Measurements from ENCODE around the gene CRTAC1. TPM values are rescaled to one million over a fixed set of nuclear protein-coding genes. Genes with fewer than 3 reads are reported as not detected.

The CRTAC1 gene
- total and polyA plus RNA-seq, 4 donors: 2.9 to 53.1 (median 13.5) TPM

DNA sequence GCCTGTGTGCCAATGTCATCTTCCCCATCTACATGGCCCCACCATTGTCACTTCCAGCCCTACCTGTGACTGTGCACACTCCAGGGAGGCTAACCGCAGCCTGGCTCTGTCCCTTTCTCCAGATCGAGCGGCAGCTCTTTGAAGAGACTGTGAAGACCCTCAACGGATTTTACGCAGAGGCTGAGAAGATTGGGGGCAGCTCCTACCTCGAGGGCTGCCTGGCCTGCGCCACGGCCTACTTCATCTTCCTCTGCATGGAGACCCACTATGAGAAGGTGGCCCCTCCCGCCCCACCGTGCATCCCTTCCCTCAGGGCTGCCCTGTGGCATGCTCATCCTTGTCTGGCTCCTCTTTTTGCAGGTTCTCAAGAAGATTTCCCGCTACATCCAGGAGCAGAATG is 166.6 kb downstream of the CRTAC1 start:
- WGBS, 2 donors: 89 to 93% methylated on average over 11 of the region's 11 CpGs
- no peaks in the 10 kb centered on the region for H3K36me3 ChIP-seq (ENCODE audit: control insufficient read depth in 1 of 2, insufficient read depth in 2 of 2, low read length in 1 of 2)
- no peaks in the 10 kb centered on the region for H3K27me3 ChIP-seq (ENCODE audit: control insufficient read depth in 1 of 2, insufficient read depth in 2 of 2, low read length in 1 of 2)
- H3K9me3 ChIP-seq (ENCODE audit: control insufficient read depth, low read length): no peaks in the 10 kb centered on the region
- intact Hi-C loops (cut with DNase I): no loop called here
- DNase-seq: no peak
- H3K4me1 ChIP-seq (ENCODE audit: control insufficient read depth in 1 of 2, insufficient read depth in 2 of 2, low read length in 2 of 2): no peaks in the 10 kb centered on the region
- no peak for ATAC-seq (ENCODE audit: low FRiP score)
- H3K27ac ChIP-seq (ENCODE audit: low read depth in 1 of 2, low read length in 2 of 2): no peak overlapping the region
- no peak overlapping the region for H3K4me3 ChIP-seq (ENCODE audit: low read length in 2 of 2)

DNA sequence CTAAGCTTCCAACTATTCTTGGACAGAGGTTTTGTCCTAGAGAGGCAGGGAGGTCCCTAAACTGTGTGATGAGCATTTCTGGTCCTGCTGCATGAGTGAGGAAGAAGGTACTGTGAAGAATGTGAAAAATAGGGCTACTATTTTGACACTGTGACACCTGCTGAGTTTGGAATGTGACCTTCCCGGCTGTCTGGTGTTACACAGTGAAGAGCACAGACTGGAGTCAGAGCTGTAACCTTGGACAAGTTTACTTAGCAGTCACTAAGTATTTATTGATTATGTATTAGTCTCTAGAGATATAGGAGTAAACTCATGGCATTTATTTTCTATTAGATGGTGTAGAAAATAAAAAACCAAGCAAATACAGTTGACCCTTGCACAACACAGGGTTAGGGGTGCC is 168.5 kb downstream of the CRTAC1 start:
- intact Hi-C loops (cut with DNase I): no loop called here
- no peaks in the 10 kb centered on the region for H3K9me3 ChIP-seq (ENCODE audit: control insufficient read depth, low read length)
- WGBS, 2 donors: 14 to 23% methylated on average over 1 of the region's 1 CpG
- ATAC-seq (ENCODE audit: low FRiP score) (no peak), DNase-seq (no peak)
- no peak overlapping the region for H3K4me3 ChIP-seq (ENCODE audit: low read length in 2 of 2)
- H3K27me3 ChIP-seq (ENCODE audit: control insufficient read depth in 1 of 2, insufficient read depth in 2 of 2, low read length in 1 of 2): no peaks in the 10 kb centered on the region
- no peak overlapping the region for H3K27ac ChIP-seq (ENCODE audit: low read depth in 1 of 2, low read length in 2 of 2)
- no peaks in the 10 kb centered on the region for H3K36me3 ChIP-seq (ENCODE audit: control insufficient read depth in 1 of 2, insufficient read depth in 2 of 2, low read length in 1 of 2)
- no peaks in the 10 kb centered on the region for H3K4me1 ChIP-seq (ENCODE audit: control insufficient read depth in 1 of 2, insufficient read depth in 2 of 2, low read length in 2 of 2)

DNA sequence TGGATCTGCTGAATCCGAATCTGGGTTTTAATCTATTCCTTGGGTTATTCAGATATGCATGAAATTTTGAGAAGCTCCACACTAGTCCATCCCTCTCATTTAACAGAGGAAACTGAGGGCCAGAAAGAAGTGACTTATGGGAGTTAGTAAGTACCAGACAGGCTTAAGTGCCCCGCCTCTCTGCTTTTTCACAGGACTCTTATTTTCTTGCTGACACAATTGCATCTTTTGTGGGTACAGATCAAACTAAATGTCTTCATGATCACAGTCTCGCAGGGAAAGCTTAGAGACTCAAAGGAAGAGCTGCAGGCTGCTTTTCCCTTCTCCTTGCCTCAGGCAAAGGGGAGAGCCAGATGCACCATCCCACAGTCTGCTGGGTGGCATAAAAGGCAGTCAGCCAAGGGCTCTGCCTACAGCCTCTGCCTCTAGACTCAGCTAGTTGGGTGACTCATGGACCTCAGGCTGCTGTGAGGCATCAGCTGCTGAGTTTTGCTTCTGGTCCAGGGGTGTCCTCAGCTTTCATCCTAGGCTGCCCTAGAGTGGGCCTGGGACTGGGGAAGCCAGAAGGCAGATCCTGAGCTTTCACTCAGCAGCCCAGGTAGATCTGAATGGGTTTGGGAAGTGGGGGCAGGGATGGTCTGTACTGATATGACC is 169.2 kb downstream of the CRTAC1 start:
- H3K27me3 ChIP-seq (ENCODE audit: control insufficient read depth in 1 of 2, insufficient read depth in 2 of 2, low read length in 1 of 2): no peaks in the 10 kb centered on the region

DNA sequence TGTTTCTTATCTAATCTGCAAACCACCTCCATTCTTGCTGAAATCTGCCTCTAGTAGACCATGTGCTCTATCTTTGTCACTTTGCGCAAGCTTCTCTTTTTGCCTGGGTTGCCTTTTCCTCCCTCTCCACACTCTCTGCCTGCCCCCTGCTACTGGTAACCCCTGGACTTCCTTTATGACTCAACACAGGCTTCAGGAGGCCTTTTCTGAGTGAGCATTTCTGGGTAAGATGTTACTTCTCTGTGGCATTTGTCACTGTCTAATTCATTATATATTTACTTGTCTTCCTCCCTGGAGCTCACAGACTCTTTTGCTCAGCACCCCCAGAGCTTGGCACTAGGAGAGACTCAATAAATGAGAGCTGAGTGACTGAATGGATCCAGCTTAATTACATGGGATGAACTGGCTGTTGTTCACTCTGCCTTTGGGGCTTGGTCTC is 172.4 kb downstream of the CRTAC1 start:
- WGBS, 2 donors: 85 to 88% methylated on average over 1 of the region's 1 CpG
- no peaks in the 10 kb centered on the region for H3K27me3 ChIP-seq (ENCODE audit: control insufficient read depth in 1 of 2, insufficient read depth in 2 of 2, low read length in 1 of 2)
- ATAC-seq (ENCODE audit: low FRiP score): no peak

More for the DNA sequence above, 169.2 kb downstream of the CRTAC1 start:
- no peaks in the 10 kb centered on the region for H3K36me3 ChIP-seq (ENCODE audit: control insufficient read depth in 1 of 2, insufficient read depth in 2 of 2, low read length in 1 of 2)
- no peak overlapping the region for H3K4me3 ChIP-seq (ENCODE audit: low read length in 2 of 2)
- H3K4me1 ChIP-seq (ENCODE audit: control insufficient read depth in 1 of 2, insufficient read depth in 2 of 2, low read length in 2 of 2): no peaks in the 10 kb centered on the region
- DNase-seq (no peak), ATAC-seq (ENCODE audit: low FRiP score) (no peak)
- H3K27ac ChIP-seq (ENCODE audit: low read depth in 1 of 2, low read length in 2 of 2): no peak overlapping the region
- intact Hi-C loops (cut with DNase I): no loop called here
- H3K9me3 ChIP-seq (ENCODE audit: control insufficient read depth, low read length): no peaks in the 10 kb centered on the region
- WGBS, 2 donors: 65 to 68% methylated on average over 3 of the region's 3 CpGs

DNA sequence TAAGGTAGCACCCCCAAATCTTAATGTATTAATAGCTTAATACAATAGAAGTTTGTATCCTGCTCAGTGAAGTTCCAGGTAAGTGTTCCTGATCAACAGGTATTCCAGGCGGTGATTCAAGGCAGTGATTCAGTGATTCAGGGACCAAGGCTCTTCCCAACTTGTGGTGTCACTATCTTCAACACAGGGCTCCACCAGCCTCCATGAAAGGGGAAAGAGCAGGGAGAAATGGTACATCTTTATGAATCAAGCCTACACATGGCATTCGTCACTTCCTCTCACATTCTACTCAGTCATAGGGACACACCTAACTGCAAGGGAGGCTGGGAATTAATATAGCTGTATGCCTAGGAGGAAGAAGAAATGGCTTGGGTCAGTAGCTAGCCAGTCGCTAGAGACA is 175.7 kb downstream of the CRTAC1 start:
- intact Hi-C loops (cut with DNase I): loop anchor here in 1 of 2 donors (5.0 kb wide), 1 partner anchor 52 kb away; no protein-coding TSS in a partner anchor
- H3K4me3 ChIP-seq (ENCODE audit: low read length in 2 of 2): no peak overlapping the region
- no peaks in the 10 kb centered on the region for H3K4me1 ChIP-seq (ENCODE audit: control insufficient read depth in 1 of 2, insufficient read depth in 2 of 2, low read length in 2 of 2)
- no peaks in the 10 kb centered on the region for H3K27me3 ChIP-seq (ENCODE audit: control insufficient read depth in 1 of 2, insufficient read depth in 2 of 2, low read length in 1 of 2)
- 85 to 86% methylated on average over 3 of the region's 3 CpGs for WGBS, 2 donors
- no peaks in the 10 kb centered on the region for H3K36me3 ChIP-seq (ENCODE audit: control insufficient read depth in 1 of 2, insufficient read depth in 2 of 2, low read length in 1 of 2)
- ATAC-seq (ENCODE audit: low FRiP score) (no peak), DNase-seq (no peak)
- no peaks in the 10 kb centered on the region for H3K9me3 ChIP-seq (ENCODE audit: control insufficient read depth, low read length)
- H3K27ac ChIP-seq (ENCODE audit: low read depth in 1 of 2, low read length in 2 of 2): no peak overlapping the region

More for the DNA sequence above, 172.4 kb downstream of the CRTAC1 start:
- no peaks in the 10 kb centered on the region for H3K4me1 ChIP-seq (ENCODE audit: control insufficient read depth in 1 of 2, insufficient read depth in 2 of 2, low read length in 2 of 2)
- H3K36me3 ChIP-seq (ENCODE audit: control insufficient read depth in 1 of 2, insufficient read depth in 2 of 2, low read length in 1 of 2): no peaks in the 10 kb centered on the region
- no peak overlapping the region for H3K27ac ChIP-seq (ENCODE audit: low read depth in 1 of 2, low read length in 2 of 2)
- H3K9me3 ChIP-seq (ENCODE audit: control insufficient read depth, low read length): no peaks in the 10 kb centered on the region
- H3K4me3 ChIP-seq (ENCODE audit: low read length in 2 of 2): no peak overlapping the region
- intact Hi-C loops (cut with DNase I): no loop called here
- DNase-seq: no peak

DNA sequence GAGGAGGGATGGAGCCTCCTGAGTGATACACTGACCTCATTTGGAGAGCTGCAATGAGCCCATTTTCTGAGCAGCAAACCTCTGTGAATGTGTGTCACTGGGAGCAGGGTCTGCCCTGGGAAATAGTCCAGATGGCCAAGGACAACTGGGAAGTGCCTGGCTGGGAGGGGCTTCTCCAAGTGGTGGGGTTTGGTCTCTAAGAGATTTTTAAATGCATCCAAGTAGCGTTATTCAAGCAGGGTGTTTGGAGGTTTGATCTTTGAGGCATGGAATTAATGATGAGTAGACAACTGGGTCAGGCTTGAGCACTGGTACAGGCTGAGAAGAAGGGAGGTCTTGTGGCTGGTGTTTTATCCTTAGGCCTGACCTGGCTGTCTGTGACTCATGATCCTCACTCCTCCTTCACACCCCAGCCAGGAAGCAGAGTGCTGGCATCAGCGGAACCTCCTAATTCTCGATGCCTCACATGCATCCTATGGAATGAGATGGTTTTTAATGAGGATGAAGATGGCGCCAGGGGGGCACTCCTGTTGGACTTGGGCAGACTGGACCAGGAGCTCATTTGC is 177.5 kb downstream of the CRTAC1 start:
- Histone ChIP-seq H3K36me3 (ENCODE audit: control insufficient read depth in 1 of 2, insufficient read depth in 2 of 2, low read length in 1 of 2) (no peaks in the 10 kb centered on the region), H3K27ac (ENCODE audit: low read depth in 1 of 2, low read length in 2 of 2) (no peak overlapping the region), H3K9me3 (ENCODE audit: control insufficient read depth, low read length) (no peaks in the 10 kb centered on the region), H3K27me3 (ENCODE audit: control insufficient read depth in 1 of 2, insufficient read depth in 2 of 2, low read length in 1 of 2) (no peaks in the 10 kb centered on the region), H3K4me1 (ENCODE audit: control insufficient read depth in 1 of 2, insufficient read depth in 2 of 2, low read length in 2 of 2) (no peaks in the 10 kb centered on the region), H3K4me3 (ENCODE audit: low read length in 2 of 2) (no peak overlapping the region)
- WGBS, 2 donors: 82 to 86% methylated on average over 4 of the region's 4 CpGs
- ATAC-seq (ENCODE audit: low FRiP score) (no peak), DNase-seq (no peak)
- intact Hi-C loops (cut with DNase I): loop anchor here in 1 of 2 donors (5.0 kb wide), 1 partner anchor 51 kb away; no protein-coding TSS in a partner anchor

DNA sequence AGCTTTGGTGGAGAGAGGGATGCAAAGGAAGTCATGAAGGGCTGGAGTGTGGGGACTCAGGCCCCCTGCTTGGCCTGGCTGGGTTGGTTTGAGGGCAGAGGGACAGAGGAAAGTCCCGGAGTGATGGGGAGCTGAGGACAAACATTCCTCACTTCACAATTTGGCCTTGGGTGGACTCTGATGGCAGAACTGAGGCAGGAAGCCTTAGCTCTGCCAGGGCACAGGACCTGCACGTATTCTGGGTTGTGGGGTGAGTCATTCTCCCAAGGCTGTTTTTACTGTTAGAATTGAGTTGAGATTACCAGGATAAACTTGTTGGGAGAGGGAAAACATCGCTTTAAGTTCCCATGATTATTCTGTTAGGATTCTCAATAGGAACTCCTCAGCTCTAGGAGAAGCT is 178.1 kb downstream of the CRTAC1 start:
- ATAC-seq (ENCODE audit: low FRiP score): no peak
- WGBS, 2 donors: 32 to 37% methylated on average over 3 of the region's 3 CpGs
- Histone ChIP-seq H3K27ac (ENCODE audit: low read depth in 1 of 2, low read length in 2 of 2) (no peak overlapping the region), H3K36me3 (ENCODE audit: control insufficient read depth in 1 of 2, insufficient read depth in 2 of 2, low read length in 1 of 2) (no peaks in the 10 kb centered on the region), H3K27me3 (ENCODE audit: control insufficient read depth in 1 of 2, insufficient read depth in 2 of 2, low read length in 1 of 2) (no peaks in the 10 kb centered on the region), H3K4me1 (ENCODE audit: control insufficient read depth in 1 of 2, insufficient read depth in 2 of 2, low read length in 2 of 2) (no peaks in the 10 kb centered on the region), H3K4me3 (ENCODE audit: low read length in 2 of 2) (no peak overlapping the region), H3K9me3 (ENCODE audit: control insufficient read depth, low read length) (no peaks in the 10 kb centered on the region)
- DNase-seq: no peak
- intact Hi-C loops (cut with DNase I): loop anchor here in 1 of 2 donors (5.0 kb wide), 1 partner anchor 50 kb away; no protein-coding TSS in a partner anchor

DNA sequence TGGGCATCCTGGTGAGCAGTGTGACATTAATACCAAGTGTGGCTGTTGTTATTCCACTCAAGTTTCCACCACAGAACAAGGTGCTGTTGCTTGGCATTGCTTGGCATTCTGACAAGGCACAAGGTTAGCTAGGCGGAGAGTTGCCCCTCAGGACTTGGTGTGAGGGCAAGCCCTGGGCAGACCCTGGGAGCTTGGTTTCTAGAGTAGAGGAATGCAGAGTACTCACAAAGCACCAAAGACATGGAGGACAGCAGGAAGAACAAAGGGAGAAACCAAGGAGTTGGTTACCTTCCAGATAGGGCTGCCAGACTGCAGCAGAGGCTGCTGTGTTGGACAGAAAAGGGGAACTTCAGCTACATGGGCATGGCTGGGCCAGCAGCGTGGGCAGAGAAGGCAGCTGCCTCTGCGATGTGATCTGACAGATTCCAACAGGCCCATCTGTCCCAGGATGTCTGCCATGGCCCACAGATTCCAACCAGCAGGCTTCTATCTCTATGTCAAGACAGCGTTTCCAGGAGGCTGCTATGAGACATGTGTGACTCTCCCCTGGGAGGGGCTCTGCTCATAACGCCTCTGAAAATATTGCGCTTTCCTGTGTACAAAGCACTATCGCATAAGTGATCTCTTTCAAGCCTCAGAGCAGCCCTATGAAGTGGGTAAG is 178.9 kb downstream of the CRTAC1 start:
- WGBS, 2 donors: 75 to 83% methylated on average over 7 of the region's 7 CpGs
- Histone ChIP-seq H3K4me1 (ENCODE audit: control insufficient read depth in 1 of 2, insufficient read depth in 2 of 2, low read length in 2 of 2) (no peaks in the 10 kb centered on the region), H3K9me3 (ENCODE audit: control insufficient read depth, low read length) (no peaks in the 10 kb centered on the region), H3K27ac (ENCODE audit: low read depth in 1 of 2, low read length in 2 of 2) (no peak overlapping the region), H3K36me3 (ENCODE audit: control insufficient read depth in 1 of 2, insufficient read depth in 2 of 2, low read length in 1 of 2) (no peaks in the 10 kb centered on the region), H3K27me3 (ENCODE audit: control insufficient read depth in 1 of 2, insufficient read depth in 2 of 2, low read length in 1 of 2) (no peaks in the 10 kb centered on the region), H3K4me3 (ENCODE audit: low read length in 2 of 2) (no peak overlapping the region)
- ATAC-seq (ENCODE audit: low FRiP score) (no peak), DNase-seq (no peak)
- intact Hi-C loops (cut with DNase I): loop anchor here in 1 of 2 donors (5.0 kb wide), 1 partner anchor 49 kb away; no protein-coding TSS in a partner anchor

Measured in aorta (tissue), 5 donors.